Renal pelvis (tissue), 4 donors: Measurements from ENCODE around the gene CHPT1. TPM values are rescaled to one million over a fixed set of nuclear protein-coding genes. Genes with fewer than 3 reads are reported as not detected.
A peak's percentile ranks its signal among the peaks of the same experiment; 100 is the strongest.
"Not testable (repeated sequence)": the region's sequence is repeated elsewhere in the genome, so short reads cannot be mapped to it uniquely, and the experiment has no call there.

Experiments used
- DNase-seq: peaks from one replicate; pipeline ENCODE4 v3.0.0-alpha.2; 2013
- polyA plus RNA-seq, 3 donors: library from polyadenylated mRNA; unstranded; fragments of 120-200 nt; gene quantifications; one replicate each; pipeline ENCODE4 v1.2.1, GENCODE V29; 2013; ENCODE audit not compliant: insufficient read length in 3 of 3

Gene CHPT1
- polyA plus RNA-seq, 3 donors = 33.1 to 43.0 (median 42.8) TPM

GRCh38 chr12:101675555-101675954 is 21.9 kb upstream of the CHPT1 start:
- DNase-seq = no peak

DNA sequence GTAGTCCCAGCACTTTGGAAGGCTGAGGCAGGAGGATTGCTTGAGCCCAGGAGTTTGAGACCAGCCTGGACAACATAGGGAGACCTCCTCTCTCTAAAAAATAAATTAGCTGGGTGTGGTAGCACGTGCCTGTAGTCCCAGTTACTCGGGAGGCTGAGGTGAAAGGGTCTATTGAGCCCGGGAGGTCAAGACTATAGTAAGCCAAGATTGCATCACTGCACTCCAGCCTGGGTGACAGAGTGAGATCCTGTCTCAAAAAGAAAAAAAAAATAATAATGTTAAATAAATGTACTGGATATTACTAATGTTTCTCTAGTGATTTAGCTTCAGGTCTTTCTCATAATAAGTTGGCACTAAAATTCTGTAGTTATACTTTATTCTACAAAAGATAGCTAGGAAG is 20.9 kb upstream of the CHPT1 start:
- DNase-seq = not testable (repeated sequence)

- DNase-seq = no peak
Observed at GRCh38 chr12:101678081-101678480, 19.4 kb upstream of the CHPT1 start.

DNA sequence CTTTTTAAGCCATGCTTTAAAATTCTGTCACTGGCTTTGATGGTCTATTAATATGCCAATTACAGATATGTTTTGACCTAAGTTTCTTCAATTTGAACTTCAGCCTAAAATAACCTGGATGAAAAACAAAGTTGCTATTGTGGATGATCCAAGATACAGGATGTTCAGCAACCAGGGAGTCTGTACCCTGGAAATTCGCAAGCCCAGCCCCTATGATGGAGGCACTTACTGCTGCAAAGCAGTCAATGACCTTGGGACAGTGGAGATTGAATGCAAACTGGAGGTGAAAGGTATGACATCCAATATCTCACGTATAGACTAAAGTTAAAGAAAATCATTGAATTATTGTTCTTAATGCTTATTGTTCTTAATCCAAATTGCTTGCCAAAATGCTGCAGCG is 17.2 kb upstream of the CHPT1 start:
- DNase-seq = no peak

DNA sequence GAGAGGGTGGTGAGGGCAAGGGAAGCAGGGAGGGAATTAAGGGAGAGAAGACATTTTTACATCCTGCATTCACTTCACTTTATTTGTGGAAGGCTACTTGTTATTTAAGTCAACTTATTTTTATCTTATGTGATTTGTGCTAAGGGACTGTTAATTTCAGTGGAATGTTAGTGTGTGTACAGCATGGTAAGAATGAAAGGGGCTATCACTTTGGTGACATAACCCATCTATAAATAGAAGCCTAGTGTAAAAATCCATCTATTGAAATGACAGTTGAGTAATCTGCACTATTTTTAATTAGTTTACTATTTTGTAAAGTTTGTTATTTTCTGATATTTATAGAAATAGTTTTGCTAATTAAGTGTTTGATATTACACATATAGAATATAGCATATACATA is 16.8 kb upstream of the CHPT1 start:
- no peak for DNase-seq

DNA sequence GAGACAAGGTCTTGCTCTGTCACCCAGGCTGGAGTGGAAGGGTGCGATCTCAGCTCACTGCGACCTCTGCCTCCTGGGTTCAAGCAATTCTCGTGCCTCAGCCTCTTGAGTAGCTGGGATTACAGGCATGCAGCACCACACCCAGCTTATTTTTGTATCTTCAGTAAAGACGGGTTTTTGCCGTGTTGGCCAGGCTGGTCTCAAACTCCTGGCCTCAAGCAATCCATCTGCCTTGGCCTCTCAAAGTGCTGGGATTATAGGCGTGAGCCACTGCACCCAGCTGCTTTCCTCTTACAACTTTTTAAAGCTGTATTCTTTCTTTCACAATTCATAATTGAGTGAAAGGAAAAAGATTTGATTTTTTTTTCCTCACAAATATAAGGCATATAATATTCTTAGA is 15.8 kb upstream of the CHPT1 start:
- not testable (repeated sequence) for DNase-seq

GRCh38 chr12:101685092-101685491 is 12.3 kb upstream of the CHPT1 start:
- no peak for DNase-seq

- DNase-seq = no peak
Observed at GRCh38 chr12:101686176-101686575, 11.3 kb upstream of the CHPT1 start.

- no peak for DNase-seq
Observed at GRCh38 chr12:101690544-101691098, 6.8 kb upstream of the CHPT1 start.

- no peak for DNase-seq
Observed at GRCh38 chr12:101691503-101692096, 5.8 kb upstream of the CHPT1 start.

GRCh38 chr12:101694297-101694848 is 3.1 kb upstream of the CHPT1 start:
- DNase-seq = no peak

GRCh38 chr12:101694986-101695385 is 2.5 kb upstream of the CHPT1 start:
- no peak for DNase-seq

- no peak for DNase-seq
Observed at GRCh38 chr12:101695706-101696105, 1.7 kb upstream of the CHPT1 start.

GRCh38 chr12:101696251-101697196 is 916 bp upstream of the CHPT1 start:
- no peak for DNase-seq

DNA sequence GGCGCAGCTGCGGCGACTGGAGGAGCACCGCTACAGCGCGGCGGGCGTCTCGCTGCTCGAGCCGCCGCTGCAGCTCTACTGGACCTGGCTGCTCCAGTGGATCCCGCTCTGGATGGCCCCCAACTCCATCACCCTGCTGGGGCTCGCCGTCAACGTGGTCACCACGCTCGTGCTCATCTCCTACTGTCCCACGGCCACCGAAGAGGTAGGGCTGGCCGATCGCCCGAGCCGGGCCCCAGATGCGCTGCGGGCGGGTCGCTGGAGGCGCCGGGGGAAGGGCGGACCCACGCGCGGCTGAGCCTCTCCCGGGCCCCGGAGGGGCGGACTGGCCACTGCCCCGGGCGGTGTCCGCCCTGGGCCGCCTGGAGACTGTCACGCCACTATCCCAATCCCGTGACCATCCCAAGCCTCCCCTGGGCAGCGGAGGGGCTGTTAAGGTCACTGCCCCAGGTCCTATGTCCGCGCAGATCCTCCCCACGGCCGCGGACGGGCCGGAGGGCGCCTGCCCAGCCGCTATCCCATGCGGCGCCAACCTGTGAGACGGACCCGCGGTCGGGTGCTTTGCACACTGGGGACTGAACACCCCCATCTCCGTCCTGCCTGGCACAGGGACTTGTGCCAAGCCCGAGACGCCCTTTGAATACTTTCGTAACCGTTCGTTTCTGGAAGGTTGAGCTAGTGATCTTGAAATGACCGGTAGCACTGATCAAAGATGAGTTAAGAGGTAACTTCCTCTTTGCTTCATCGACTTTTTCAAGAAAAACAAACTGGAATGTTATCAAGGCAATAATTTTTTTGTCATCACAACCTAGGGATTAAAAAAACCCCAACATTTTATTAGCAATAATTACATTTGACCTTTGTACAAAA is 725 bp downstream of the CHPT1 start:
- peak; percentile 44 for DNase-seq

DNA sequence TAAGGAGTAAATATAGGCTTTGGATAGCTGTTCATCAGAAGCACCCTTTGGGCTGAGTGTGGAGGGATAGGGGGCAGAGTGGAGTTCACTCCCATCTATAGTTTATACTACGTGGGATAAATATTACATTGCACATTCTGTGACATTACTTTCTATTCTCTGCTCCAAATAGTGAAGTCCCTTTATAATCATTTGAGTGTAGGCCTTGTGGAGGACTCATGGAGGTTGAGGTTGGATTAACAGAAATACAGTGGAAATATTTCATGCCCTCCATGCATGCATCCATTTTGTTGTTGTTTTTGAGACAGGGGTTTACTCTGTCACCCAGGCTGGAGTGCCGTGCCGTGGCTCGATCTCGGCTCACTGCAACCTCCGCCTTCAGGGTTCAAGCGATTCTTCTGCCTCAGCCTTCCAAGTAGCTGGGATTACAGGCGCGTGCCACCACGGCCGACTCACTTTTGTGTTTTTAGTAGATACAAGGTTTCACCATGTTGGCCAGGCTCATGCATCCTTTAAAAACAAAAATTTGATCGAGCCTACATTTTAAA is 1.4 kb downstream of the CHPT1 start:
- no peak for DNase-seq

DNA sequence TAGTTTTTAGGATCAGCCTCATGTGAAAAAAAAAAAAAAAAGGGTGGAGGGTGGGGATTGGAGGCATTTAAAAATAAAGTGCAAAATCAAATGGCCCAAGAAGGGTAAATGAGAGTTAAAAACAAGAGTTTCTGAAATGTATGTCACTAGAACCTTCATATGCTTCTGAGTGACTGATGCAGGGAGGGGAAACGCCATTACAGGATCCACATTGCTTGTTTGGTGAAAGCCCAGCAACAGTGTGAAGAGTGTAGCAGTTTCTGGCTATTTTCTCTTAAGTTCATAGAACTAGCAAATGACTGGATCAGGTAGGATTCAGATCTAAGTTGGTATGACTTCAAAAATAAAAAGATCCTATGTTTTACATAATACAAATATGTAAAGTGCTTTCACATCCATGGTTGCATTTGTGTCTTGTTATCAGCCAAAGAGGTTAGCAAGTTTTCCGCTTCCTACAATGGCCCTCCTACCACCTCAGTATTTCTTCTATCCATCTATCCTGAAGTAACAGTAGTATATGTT is 2.9 kb downstream of the CHPT1 start:
- no peak for DNase-seq

GRCh38 chr12:101703487-101703886 is 6.0 kb downstream of the CHPT1 start:
- DNase-seq = no peak

- DNase-seq = no peak
Observed at GRCh38 chr12:101706403-101706802, 9.0 kb downstream of the CHPT1 start.

DNA sequence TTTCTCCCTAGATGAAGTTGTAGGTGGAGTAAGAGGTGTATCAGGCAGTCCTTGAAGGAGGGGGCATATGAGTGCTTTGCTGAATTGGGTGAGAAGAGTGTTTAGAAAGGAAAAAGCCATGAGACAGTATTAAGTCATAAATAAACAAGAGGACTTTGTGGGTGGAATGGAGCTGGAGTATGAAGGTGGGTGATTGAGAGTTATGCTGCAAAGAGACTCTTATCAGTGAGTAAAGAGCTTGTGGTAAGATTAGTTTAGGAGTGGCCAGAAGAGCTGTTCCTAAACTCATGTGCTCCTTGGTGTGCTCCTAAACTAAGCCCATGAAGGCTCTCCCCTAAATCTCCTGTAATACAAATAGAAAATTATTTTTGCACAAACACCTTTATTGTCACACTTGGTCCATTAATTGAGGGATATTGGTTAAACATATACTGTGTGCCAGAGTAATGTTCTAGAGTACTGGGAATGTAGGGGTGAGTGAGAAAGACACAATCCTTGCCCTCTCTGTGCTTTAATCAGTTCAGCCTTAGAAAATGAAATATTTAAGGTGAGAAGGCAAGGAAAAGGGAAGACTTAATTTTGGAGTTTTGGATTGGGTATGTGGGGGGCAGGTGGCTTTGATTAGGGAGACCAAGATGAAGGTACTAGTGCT is 9.8 kb downstream of the CHPT1 start:
- no peak for DNase-seq

DNA sequence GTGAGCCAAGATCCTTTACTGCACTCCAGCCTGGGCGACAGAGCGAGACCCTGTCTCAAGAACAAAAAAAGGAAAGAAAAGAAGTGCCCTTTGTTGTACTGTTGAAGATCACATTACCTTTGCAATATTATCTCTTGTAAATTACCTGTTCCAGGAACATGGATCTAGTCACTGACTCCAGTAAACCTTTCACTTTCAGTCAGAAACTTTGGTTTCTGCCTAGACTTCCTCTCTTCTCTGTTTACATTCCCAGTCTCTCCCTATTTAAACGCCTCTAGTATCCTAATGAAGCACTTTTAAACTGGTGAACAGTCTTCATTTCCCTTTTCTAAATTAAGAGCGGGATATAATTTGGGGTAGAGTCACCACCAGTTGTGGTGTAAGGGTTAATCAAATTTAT is 12.8 kb downstream of the CHPT1 start:
- no peak for DNase-seq
